ACHN (cell line): ENCODE data around the gene SERPIND1.

Source experiments
- DNase-seq: peaks from one replicate; pipeline ENCODE4 v3.0.0-alpha.2; 2015
- in situ Hi-C: cut with HindIII; loops from 2 replicates; pipeline ENCODE4 v1.10.0; 2017; ENCODE audit warnings: low sequenced_read_pairs, low pct_ligation_motif_present, low pct_unique_long_range_greater_than_20kb

SERPIND1 gene

DNA sequence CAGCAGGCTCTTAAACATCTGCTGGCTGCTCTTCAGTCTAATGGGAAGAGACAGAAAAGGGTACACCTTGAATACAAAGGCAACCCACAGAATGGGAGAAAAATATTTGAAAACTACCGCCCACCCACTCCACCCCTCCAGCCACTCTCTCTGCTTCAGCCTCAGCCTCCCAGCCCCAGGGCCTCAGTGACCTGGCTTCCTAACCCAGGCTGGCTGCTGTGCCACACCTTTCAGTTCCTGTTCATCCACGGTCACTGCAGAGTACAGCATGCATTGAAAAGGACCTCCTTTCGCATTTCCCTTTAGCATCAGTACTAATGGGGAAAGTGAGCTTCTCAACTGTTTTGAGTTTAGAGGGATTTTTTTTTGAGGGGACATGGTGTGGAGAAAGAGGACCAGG lies 28.8 kb upstream of the SERPIND1 start:
- in situ Hi-C loops: no loop called here
- DNase-seq: no peak

DNA sequence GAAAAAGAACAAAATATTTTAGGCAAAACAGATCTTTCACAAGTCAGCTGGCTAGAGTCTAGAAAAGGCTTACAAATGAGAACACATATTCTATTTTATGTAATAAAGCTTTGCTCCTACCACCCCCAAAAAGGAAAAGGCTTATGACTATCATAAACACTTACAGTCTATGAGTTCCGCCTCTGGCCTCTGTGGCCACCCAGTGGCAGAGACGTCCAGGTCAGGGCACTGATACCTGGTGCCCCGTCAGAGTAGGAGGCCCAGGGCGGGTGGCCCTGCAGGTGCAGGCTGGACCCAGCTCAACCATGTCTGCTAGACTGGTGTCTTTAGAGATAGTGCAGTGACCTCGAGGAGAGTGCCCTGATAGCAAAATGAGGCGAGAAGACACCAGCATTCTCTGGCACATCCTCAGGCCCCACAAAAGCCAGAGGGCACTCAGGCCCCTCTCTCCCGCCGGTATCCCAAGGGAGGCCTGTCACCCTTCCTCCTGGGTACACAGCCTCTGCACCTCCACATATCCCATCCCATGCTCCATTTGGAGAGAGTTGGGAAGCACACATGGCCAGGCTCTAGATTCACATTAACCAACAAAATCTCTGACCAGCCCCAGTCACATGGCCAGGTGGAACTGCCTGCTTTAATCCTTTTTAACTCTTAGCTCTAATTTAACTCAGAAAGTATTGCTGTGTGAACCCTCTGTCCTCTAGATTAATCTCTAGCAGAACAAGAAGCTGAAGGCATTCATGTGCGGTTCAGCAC lies 27.3 kb upstream of the SERPIND1 start:
- DNase-seq: no peak
- in situ Hi-C loops: no loop called here

DNA sequence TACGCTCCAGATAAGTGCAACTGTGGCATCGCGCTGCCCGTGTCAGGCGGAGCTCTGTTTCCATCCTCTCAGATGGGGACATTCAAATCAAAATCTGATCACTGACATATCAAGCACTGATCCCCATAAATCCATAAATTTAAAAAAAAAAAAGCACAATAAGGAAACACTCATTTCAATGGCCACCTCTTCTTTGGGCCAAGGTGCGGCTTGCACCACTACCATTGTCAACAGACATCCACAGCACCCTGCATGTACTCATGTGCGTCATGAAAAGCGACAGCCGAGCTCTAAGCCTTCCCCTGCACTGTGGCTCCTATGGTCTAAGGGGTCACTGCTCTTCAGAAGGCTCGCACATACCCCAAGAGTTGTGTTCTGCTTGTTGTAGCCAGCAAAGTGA lies 26.7 kb upstream of the SERPIND1 start:
- in situ Hi-C loops: no loop called here
- DNase-seq: no peak

DNA sequence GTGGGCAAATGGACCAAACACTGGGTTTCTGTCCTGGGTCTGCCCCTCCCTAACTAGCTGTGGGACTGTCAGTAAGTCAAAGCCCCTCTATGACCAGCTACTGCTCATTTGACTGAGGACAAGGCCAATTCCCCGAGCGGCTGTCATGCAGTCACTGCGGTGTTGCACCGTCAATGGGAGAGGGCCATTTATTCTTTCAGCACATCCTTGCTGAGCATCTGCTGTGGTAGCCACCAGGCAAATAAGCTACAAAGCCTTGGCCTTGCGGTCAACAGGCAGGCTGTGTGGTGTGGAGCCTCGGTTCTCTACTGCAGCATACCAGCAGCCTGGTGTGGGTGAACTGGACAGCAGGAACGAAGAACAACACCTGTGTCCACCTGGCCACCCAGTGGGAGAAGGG lies 25.8 kb upstream of the SERPIND1 start:
- DNase-seq: no peak
- in situ Hi-C loops: no loop called here

DNA sequence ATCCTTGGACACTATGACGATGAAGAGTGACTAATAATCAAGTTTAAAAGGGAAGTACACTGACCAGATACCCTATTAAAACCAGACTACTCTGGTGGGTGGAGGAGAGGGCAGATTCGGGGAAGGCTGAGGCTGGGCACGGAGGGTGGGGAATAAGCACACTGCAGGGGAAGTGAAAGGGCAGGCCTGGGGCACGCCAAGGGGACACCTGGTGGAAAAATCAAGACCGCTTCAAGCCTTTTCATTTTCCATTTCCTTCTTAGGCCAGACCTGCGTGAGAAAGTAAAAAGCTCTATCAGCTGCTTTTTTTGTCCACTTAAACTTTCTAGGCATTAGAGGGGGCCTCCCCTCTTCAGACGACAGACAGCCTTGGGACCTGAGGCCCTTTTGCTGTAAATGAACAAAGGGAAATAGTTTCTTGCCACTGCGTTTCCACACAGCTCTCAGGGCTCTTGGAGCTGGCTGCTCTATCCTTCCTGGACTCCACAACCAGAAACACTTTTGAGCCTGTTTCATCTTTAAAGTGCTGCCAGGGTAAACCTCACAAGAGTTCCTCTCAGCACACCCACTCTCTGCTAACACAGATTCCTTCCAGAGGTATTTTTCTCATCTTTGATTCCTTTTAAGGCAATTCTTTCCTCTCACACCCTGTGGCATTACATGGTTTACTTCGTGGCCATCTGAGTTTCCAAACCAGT lies 25.0 kb upstream of the SERPIND1 start:
- DNase-seq: no peak
- in situ Hi-C loops: no loop called here

DNA sequence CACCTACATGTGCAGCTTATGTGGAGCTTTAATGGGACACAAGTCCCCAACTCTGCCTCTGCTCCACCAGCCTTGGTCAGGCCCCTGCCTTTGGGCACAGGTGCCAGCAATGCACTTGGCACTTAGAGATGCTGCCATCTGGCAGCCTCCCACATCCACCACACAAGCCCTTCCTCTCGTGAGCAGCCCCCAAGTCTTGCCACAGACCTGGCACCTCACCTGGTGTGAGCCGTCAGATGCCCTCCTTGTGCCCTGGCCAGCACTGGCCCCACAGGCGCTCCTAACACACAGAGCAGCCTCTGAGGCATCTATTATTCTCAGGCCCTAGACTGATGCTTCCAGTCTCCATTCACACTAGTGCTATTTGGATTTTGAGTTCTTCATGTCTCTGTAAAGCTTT lies 24.5 kb upstream of the SERPIND1 start:
- in situ Hi-C loops: no loop called here
- DNase-seq: no peak

DNA sequence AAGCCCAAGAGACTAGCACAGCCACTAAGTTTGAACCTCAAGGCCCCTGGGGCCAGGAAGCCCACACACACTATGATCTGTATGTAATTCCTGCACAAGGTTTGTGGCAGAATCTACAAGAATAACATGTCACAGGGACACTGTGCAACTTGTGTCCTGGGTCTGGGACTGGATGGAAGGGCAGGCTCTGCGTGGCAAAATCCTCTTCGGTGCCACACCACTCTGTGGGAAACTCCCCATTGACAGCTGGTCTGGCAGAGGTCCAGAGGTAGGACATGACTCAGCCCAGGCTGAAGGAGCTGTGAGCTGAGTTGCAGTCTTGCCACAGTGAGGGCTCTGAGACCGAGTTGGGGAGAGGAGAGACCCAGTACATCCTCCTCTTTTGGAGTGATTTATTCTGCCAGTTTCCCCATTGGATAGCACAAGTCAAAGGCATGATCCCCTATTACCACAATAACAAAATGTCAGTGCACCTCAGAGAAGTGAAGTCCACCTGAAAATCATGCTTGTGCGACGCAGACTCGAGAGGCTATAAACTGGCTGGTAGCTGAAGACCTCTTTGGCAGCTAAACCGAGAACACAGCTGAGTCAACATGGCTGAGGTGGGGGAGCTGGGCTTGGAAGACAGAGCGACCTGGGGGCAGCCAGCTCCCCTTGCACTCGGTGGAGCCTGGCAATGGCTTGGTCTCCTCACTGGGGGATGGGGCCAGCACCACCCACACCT lies 23.3 kb upstream of the SERPIND1 start:
- in situ Hi-C loops: no loop called here
- peak; percentile 74 for DNase-seq

DNA sequence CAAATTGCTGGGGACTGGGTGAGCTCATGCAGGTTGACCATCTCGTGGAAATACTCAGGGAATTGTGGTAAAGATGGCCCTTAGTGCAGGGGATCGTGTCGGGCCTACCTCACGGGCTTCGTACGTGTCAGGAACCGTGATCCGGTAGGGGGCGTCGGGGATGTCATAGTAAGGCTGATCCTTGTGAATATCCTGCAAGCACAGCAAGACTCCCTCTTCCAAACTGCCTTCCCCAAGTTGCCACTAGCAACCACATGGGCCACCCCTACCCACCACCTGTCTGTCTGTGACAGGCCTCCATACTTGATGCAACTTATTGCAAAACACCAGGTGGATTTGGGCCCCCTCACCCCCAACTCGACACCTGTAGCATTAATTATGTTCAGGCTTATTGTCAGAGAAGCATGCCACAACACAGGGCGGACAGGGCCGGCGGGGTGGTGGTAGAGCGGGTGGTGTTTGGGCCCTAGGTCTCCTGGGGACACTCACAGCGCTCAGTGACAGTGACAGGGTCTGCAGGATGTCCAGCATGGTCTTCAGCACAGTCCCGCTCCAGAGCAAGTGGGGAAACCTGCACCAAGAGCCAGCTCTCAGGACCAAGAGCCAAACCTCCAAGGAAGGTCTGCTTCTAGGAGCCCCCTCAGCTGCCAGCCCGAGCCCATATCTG lies 22.6 kb upstream of the SERPIND1 start:
- in situ Hi-C loops: no loop called here
- no peak for DNase-seq

DNA sequence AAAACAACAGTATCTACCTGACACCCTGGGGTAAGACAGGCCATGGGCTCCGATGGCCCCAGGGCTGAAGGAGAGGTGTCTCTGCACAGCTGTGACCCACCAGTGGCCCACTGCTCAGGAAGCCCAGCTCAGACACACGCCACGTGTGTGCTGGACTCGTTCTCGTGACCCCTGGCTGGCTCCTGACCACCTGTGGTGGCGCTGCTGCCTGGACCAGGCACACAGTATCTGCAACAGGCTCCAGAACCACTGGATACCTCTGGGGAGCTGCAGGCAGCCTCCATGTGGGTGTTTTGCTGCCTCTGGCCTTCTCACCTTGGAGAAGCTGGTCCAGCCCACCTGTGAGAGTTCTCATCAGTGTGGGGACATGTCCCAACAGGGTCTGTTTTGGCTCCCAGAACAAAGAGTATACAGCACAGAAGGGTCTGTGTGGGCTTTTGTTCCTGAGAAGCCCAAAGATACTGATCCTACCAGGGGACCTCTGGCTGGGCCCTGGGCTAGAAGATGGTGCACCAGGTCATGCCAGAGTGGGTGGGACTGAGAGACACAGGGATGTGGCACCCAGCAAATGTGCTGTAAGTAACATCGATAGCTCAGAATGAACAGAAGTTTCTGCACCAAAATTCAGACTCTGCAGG lies 21.7 kb upstream of the SERPIND1 start:
- in situ Hi-C loops: no loop called here
- DNase-seq: no peak

DNA sequence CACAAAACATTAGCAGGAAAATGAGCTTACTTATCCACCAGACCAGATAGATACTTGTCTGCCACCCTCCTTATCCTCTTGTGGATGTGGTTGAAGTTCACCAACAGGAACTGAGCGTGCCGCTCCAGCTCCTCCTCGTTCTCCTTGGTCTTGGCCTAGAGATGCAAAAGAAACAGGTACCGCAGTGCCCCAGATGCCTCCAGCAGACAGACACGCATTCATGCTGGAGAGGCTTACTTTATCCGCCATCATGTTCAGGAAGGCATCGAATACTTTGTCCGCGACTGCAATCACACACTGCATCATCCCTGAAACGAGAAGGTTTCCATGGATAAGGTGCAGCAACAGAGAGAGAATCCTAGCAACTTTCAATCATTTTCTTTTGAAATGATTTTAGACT lies 21.0 kb upstream of the SERPIND1 start:
- in situ Hi-C loops: no loop called here
- DNase-seq: no peak

DNA sequence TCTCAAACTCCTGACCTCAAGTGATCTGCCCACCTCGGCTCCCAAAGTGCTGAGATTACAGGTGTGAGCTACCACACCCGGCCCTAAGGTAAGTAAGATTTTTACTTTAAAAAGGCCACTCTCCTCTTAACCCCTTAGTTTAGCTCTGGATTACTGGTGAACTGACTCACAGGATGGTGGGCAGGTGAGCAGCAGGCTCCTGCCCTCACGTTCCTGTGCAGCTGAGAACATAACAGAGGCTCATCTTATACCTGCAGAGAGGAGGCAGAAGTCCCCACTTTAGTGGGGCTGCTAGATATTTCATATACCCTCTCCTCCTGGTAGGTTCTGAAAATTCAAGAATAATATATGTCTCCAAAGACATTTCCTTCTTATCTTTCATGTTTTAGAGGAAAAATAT lies 17.1 kb upstream of the SERPIND1 start:
- DNase-seq: no peak
- in situ Hi-C loops: no loop called here

DNA sequence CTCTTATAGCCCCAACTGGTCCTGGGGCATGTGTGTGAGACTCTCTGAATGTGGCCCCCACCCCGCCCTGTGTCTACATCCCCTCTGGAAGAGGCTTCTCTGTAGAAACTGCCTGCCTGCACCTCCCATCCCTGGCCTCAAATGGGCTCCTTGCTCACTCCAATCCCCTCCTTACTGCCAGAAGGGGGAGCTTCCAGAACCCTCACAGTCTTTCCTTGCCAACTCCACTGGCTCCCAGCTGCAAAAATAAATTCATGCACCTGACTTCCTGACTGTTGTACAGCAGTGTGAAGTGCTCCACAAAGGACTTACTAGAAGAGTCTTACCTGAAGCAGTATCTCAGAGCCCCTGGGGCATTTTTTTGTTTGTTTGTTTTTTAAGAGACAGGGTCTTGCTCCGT lies 15.2 kb upstream of the SERPIND1 start:
- in situ Hi-C loops: no loop called here

DNA sequence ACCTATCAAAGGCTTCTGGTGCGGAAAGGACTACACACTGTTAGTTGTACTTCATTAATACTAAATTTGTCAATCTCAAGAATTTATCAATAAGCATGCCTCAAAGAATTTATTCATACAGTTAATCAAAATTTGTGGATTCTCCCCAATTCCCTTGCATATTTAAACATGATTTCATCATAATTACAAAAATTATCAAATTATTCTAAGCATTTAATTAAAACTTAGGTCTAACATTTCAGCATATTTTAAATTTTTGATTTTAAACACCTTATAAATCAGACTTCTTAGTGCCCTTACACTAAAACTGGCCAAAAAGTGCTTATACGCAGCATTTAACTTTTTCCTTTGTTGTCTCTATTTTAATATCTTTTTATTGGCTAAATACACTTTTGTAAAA lies 13.8 kb upstream of the SERPIND1 start:
- DNase-seq: no peak
- in situ Hi-C loops: no loop called here

More for the DNA sequence above, 15.2 kb upstream of the SERPIND1 start:
- no peak for DNase-seq

DNA sequence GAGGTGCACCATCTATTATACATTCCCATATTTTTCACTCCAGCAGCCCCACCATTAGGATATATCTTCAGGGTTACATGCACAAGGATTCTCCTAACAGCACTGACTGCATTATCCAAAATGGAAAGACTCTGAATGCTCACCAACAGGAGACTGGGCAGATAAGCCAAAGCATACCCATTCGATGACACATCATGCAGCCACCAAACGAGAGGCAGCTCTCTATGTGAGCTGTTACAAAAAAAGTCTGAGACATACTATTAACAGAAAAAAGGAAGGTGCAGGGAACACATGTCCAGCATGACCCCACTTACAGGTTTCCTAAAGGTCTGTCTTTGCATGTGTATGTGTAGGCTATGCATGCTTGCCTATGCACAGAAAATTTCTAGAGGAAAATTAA lies 12.4 kb upstream of the SERPIND1 start:
- in situ Hi-C loops: no loop called here
- no peak for DNase-seq

DNA sequence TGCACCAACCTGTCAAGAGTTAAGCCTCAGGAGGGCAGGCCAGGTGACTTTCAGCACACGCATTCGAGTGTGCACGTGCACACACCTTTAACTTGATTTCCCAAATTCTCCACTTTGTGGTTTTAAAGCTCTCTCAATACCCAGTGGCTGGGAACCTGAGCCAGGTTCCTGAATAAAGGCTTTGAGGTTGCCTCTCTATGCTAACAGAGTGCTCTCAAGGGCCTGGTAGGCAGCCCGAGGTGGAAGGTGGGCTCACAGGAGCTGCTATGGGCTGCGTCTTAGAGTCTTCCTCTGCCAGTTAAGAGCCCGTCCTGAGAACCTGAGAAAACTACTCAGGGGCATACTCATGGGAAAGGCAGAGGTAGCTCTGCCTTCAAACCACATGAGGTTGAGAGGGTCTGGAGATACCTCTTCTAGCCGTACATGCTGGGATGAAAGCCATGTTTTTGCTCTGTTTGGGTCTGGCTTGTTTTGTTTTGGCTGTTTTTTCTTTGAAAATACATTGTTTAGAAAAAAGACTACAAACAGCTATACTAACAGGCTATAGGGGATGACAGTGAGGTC lies 11.6 kb upstream of the SERPIND1 start:
- in situ Hi-C loops: no loop called here
- DNase-seq: no peak

DNA sequence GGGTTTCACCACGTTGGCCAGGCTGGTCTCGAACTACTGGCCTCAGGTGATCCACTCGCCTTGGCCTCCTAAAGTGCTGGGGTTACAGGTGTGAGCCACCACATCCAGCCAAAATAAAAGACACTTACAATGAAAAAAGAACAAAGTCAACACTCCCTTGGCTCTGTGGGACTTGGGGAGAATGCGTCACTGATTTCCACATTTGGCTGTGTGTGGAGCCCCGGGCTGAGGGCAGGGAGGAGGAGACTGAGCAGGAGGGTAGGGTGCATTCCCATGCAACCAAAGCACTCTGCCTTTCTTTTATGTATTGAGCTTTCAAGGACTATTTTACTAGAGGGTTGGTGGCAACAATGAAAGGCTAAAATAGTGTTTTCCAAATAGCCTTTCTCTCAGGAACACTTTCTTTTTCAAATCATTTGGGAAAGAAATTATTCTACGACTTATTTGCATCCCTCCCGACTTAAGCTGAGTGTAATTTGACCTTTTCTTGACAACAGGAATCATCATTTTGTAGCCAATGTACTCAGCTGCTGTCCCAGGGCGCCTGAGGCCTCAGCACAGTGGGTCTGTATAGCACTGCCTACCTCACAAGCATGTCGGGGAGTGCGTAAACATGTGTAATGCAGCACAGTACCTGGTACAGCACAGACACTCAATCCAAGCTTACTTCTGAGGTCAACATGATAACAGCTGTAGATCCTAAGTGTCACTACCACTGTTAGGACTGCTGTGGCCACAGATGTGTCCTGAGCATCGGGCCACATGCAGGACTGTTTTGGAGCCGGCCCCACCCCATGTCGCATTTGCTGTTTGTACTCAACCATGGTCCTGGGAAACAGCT lies 10.1 kb upstream of the SERPIND1 start:
- in situ Hi-C loops: no loop called here
- DNase-seq: no peak

DNA sequence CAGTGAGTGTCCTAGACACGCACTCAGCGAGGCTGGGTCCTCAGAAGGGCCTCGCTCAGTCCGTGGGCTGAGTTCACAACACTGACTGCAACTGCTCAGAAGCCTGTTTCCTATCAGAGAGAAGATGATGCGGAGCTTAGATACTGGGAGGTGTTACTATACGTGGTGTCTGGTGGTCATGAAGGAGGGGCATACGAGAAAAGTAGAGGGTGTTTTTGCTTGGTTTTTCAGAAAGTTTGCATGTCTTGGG lies 9.5 kb upstream of the SERPIND1 start:
- in situ Hi-C loops: no loop called here
- no peak for DNase-seq

DNA sequence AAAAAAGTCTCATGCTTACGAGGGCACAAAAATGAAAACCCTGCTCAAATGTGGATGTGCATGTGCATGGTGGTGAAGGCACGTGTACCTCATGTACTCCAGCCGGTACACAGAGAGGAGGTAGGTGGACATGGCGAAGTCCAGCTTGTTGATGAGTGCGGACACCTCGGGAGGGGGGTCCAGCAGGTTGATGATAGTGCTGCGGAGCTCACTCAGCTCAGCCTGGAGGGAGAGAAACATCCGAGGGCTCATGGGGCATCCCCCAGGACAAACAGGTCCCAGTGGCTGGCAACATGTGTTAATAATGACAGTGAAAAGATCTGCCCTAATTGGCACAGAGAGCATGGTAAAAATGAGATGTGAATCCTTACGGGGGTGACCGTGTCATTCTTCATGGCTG lies 9.2 kb upstream of the SERPIND1 start:
- in situ Hi-C loops: no loop called here
- DNase-seq: no peak
